ENCODE data around the gene MANSC4.
"Not testable (repeated sequence)": the region's sequence is repeated elsewhere in the genome, so short reads cannot be mapped to it uniquely, and the experiment has no call there.

MANSC4 gene

GRCh38 chr12:27756670-27757195 is 23.3 kb downstream of the MANSC4 start:
- Histone ChIP-seq H3K4me3 (ENCODE audit: low read depth, low read length) (no peak overlapping the region), H2AFZ (no peak overlapping the region), H3K4me2 (ENCODE audit: low read length) (no peak overlapping the region), H3K9me3 (ENCODE audit: control insufficient read depth, low read length) (no peaks in the 10 kb centered on the region), H3K4me1 (no peaks in the 10 kb centered on the region), H3K27ac (no peak overlapping the region), H3K36me3 (ENCODE audit: control insufficient read depth, insufficient read depth, low read length) (no peaks in the 10 kb centered on the region), H3K79me2 (peaks cover under 1% of the 10 kb centered on the region), H3K9ac (no peak overlapping the region), H3K27me3 (ENCODE audit: control insufficient read depth, insufficient read depth, low read length) (no peaks in the 10 kb centered on the region)
- TF ChIP-seq, protein P1, sequence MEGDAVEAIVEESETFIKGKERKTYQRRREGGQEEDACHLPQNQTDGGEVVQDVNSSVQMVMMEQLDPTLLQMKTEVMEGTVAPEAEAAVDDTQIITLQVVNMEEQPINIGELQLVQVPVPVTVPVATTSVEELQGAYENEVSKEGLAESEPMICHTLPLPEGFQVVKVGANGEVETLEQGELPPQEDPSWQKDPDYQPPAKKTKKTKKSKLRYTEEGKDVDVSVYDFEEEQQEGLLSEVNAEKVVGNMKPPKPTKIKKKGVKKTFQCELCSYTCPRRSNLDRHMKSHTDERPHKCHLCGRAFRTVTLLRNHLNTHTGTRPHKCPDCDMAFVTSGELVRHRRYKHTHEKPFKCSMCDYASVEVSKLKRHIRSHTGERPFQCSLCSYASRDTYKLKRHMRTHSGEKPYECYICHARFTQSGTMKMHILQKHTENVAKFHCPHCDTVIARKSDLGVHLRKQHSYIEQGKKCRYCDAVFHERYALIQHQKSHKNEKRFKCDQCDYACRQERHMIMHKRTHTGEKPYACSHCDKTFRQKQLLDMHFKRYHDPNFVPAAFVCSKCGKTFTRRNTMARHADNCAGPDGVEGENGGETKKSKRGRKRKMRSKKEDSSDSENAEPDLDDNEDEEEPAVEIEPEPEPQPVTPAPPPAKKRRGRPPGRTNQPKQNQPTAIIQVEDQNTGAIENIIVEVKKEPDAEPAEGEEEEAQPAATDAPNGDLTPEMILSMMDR (IDR thresholded peaks at IDR 0.05), result no peak

DNA sequence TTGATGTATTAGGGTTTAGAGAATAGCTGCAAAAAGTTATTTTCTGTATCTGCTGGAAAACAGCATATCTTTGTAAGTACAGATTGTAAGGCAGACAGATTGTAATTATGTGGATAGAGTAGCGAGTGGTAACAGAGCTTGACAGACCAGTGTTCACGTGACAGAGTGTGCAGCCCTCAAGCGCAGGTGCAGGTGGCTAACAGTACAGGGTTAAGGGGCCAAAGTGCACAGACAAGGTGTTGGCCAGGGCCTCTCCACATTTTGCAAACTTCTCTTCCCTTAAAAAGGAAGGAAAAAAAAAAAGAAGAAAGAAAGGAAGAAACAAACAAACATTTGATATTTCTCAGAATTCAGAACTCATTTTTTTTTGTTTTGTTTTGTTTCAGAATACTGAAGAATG is 25.2 kb downstream of the MANSC4 start:
- no peak overlapping the region for H3K9ac ChIP-seq
- H3K4me3 ChIP-seq (ENCODE audit: low read depth, low read length), result no peak overlapping the region
- TF ChIP-seq, protein P1 (IDR thresholded peaks at IDR 0.05), result no peak
- peaks cover 2% of the 10 kb centered on the region for H3K79me2 ChIP-seq
- no peak overlapping the region for H2AFZ ChIP-seq
- no peaks in the 10 kb centered on the region for H3K9me3 ChIP-seq (ENCODE audit: control insufficient read depth, low read length)
- no peaks in the 10 kb centered on the region for H3K27me3 ChIP-seq (ENCODE audit: control insufficient read depth, insufficient read depth, low read length)
- H3K36me3 ChIP-seq (ENCODE audit: control insufficient read depth, insufficient read depth, low read length), result no peaks in the 10 kb centered on the region
- no peak overlapping the region for H3K27ac ChIP-seq
- H3K4me2 ChIP-seq (ENCODE audit: low read length), result no peak overlapping the region
- no peaks in the 10 kb centered on the region for H3K4me1 ChIP-seq

GRCh38 chr12:27751386-27752047 is 28.5 kb downstream of the MANSC4 start:
- Histone ChIP-seq H3K4me1 (no peaks in the 10 kb centered on the region), H3K4me2 (ENCODE audit: low read length) (no peak overlapping the region), H3K9ac (no peak overlapping the region), H3K27me3 (ENCODE audit: control insufficient read depth, insufficient read depth, low read length) (no peaks in the 10 kb centered on the region), H3K36me3 (ENCODE audit: control insufficient read depth, insufficient read depth, low read length) (no peaks in the 10 kb centered on the region), H3K27ac (no peak overlapping the region), H3K79me2 (peaks cover 2% of the 10 kb centered on the region), H3K9me3 (ENCODE audit: control insufficient read depth, low read length) (no peaks in the 10 kb centered on the region), H2AFZ (no peak overlapping the region), H3K4me3 (ENCODE audit: low read depth, low read length) (no peak overlapping the region)
- TF ChIP-seq, protein P1 (IDR thresholded peaks at IDR 0.05), result no peak

- H3K36me3 ChIP-seq (ENCODE audit: control insufficient read depth, insufficient read depth, low read length), result no peaks in the 10 kb centered on the region
Measured at GRCh38 chr12:27747111-27747820, 32.8 kb downstream of the MANSC4 start.

GRCh38 chr12:27745734-27746133 is 34.3 kb downstream of the MANSC4 start:
- not testable (repeated sequence) for H2AFZ ChIP-seq; H3K79me2 ChIP-seq; H3K4me3 ChIP-seq (ENCODE audit: low read depth, low read length); H3K4me1 ChIP-seq; H3K36me3 ChIP-seq (ENCODE audit: control insufficient read depth, insufficient read depth, low read length); H3K9me3 ChIP-seq (ENCODE audit: control insufficient read depth, low read length); H3K4me2 ChIP-seq (ENCODE audit: low read length); H3K27ac ChIP-seq; H3K9ac ChIP-seq; H3K27me3 ChIP-seq (ENCODE audit: control insufficient read depth, insufficient read depth, low read length)

More at GRCh38 chr12:27747111-27747820, 32.8 kb downstream of the MANSC4 start:
- no peaks in the 10 kb centered on the region for H3K9me3 ChIP-seq (ENCODE audit: control insufficient read depth, low read length)
- no peak overlapping the region for H3K9ac ChIP-seq
- H3K4me2 ChIP-seq (ENCODE audit: low read length), result no peak overlapping the region
- no peak overlapping the region for H3K27ac ChIP-seq
- H3K79me2 ChIP-seq, result peaks cover 7% of the 10 kb centered on the region
- H3K27me3 ChIP-seq (ENCODE audit: control insufficient read depth, insufficient read depth, low read length), result no peaks in the 10 kb centered on the region
- no peaks in the 10 kb centered on the region for H3K4me1 ChIP-seq
- H3K4me3 ChIP-seq (ENCODE audit: low read depth, low read length), result no peak overlapping the region
- H2AFZ ChIP-seq, result no peak overlapping the region
- TF ChIP-seq, protein P1 (IDR thresholded peaks at IDR 0.05), result no peak
